Measurements from ENCODE around the gene CLDN4.

- TF ChIP-seq CTCF (conservative IDR thresholded peaks at IDR 0.05; ENCODE audit: low read depth in 2 of 2) (no peak), REST (IDR thresholded peaks at IDR 0.05; ENCODE audit: unreplicated experiment) (no peak), POLR2AphosphoS5 (IDR thresholded peaks at IDR 0.05; ENCODE audit: low read depth) (no peak), EZH2 (IDR thresholded peaks at IDR 0.05; ENCODE audit: low read depth, unreplicated experiment) (no peak), JUNB (IDR thresholded peaks at IDR 0.05; ENCODE audit: unreplicated experiment) (no peak), ZNF331 (CRISPR knock-in tag; IDR thresholded peaks at IDR 0.05; ENCODE audit: low read depth) (no peak), STAT1 (IDR thresholded peaks at IDR 0.05; ENCODE audit: unreplicated experiment) (no peak)
These were observed 50.7 kb downstream of the CLDN4 start for GRCh38 chr7:73881352-73882046.
